Body of pancreas (tissue), 4 donors: ENCODE data around the gene OR2T2.
"Not testable (repeated sequence)": the region's sequence is repeated elsewhere in the genome, so short reads cannot be mapped to it uniquely, and the experiment has no call there.

Experiments used
- POLR2A ChIP-seq, 3 donors: fragments of 450-650 bp; IDR thresholded peaks; one replicate each; pipeline ENCODE4 v1.6.1; 2016; ENCODE audit warnings: antibody characterized with exemption in 3 of 3, mild to moderate bottlenecking in 2 of 3
- TF ChIP-seq, protein P1 (sequence below), 7 experiments: fragments of 450-650 bp in 4 of 7; fragments of 200-600 bp in 3 of 7; sonication (generic) in 3 of 7; IDR thresholded peaks; one replicate each; pipeline ENCODE4 v1.5.1; 2016 to 2019; ENCODE audit warnings: antibody characterized with exemption in 7 of 7

DNA sequence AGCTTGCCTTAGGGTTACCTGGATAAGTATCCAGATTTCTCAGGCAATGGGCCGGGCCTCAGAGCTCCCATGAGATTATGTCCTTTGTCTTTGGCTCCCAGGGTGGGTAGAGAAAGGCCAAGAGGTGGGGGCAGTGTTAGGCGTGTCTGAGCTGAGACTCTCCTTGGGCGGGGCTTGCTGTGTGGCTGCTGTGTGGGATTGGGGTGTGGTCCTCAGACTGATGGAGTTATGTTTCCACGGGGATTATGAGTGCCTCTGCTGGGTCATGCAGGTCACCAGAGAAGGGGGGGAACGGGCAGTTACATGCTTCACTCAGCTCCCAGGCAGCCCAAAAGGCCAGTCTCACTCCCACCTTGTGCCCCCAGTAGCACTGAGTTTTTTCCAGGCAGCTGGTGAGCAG, 51.2 kb downstream of the OR2T2 start:
- TF ChIP-seq, protein P1, sequence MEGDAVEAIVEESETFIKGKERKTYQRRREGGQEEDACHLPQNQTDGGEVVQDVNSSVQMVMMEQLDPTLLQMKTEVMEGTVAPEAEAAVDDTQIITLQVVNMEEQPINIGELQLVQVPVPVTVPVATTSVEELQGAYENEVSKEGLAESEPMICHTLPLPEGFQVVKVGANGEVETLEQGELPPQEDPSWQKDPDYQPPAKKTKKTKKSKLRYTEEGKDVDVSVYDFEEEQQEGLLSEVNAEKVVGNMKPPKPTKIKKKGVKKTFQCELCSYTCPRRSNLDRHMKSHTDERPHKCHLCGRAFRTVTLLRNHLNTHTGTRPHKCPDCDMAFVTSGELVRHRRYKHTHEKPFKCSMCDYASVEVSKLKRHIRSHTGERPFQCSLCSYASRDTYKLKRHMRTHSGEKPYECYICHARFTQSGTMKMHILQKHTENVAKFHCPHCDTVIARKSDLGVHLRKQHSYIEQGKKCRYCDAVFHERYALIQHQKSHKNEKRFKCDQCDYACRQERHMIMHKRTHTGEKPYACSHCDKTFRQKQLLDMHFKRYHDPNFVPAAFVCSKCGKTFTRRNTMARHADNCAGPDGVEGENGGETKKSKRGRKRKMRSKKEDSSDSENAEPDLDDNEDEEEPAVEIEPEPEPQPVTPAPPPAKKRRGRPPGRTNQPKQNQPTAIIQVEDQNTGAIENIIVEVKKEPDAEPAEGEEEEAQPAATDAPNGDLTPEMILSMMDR (IDR thresholded peaks at IDR 0.05), result not testable (repeated sequence)
- not testable (repeated sequence) for TF ChIP-seq POLR2A (IDR thresholded peaks at IDR 0.05)
